ENCODE results near the gene TMA7B. TPM values are rescaled to one million over a fixed set of nuclear protein-coding genes. Genes with fewer than 3 reads are reported as not detected.

TMA7B gene
- total RNA-seq, 1 experiment from 2014 or later, result not detected

GRCh38 chr22:39989633-39990032 lies 29.4 kb downstream of the TMA7B start:
- H3K27me3 ChIP-seq (ENCODE audit: low read length), result no peaks in the 10 kb centered on the region
- H3K27ac ChIP-seq (ENCODE audit: low read length), result no peak overlapping the region
- H3K4me1 ChIP-seq (ENCODE audit: insufficient read depth, low read length), result no peaks in the 10 kb centered on the region
- DNase-seq (no peak), ATAC-seq (no peak)
- no peaks in the 10 kb centered on the region for H3K9me3 ChIP-seq (ENCODE audit: low read length)
- H3K36me3 ChIP-seq (ENCODE audit: low read depth, low read length), result no peaks in the 10 kb centered on the region
- no peaks in the 10 kb centered on the region for H4K20me1 ChIP-seq (ENCODE audit: low read length)
- TF ChIP-seq EZH2phosphoT487 (IDR thresholded peaks at IDR 0.05; ENCODE audit: borderline replicate concordance, low read length) (no peak), CTCF (conservative IDR thresholded peaks at IDR 0.05; ENCODE audit: low read depth, low read length) (no peak), EZH2 (IDR thresholded peaks at IDR 0.05; ENCODE audit: low read length, unreplicated experiment) (no peak)
- no peaks in the 10 kb centered on the region for H3K9me2 ChIP-seq (replicated peaks; ENCODE audit: low read length)
- no peak overlapping the region for H3K9ac ChIP-seq (ENCODE audit: low read length)
- no peak overlapping the region for H3K4me3 ChIP-seq (ENCODE audit: low read length)
- BruUV-seq (replicated peaks), result no TSS peak
- H3F3A ChIP-seq (ENCODE audit: low read length, unreplicated experiment), result no peaks in the 10 kb centered on the region
- CTCF ChIA-PET, result no interaction called here
- no peak overlapping the region for H3K4me2 ChIP-seq (ENCODE audit: low read length)
- POLR2A ChIA-PET (ENCODE audit: unreplicated experiment), result no interaction called here
- H2AFZ ChIP-seq (ENCODE audit: low read length), result no peak overlapping the region
- no peaks in the 10 kb centered on the region for H3K79me2 ChIP-seq (ENCODE audit: low read length)
- intact Hi-C loops (cut with micrococcal nuclease), result no loop called here

- H3K9ac ChIP-seq (ENCODE audit: low read length), result no peak overlapping the region
- no peaks in the 10 kb centered on the region for H4K20me1 ChIP-seq (ENCODE audit: low read length)
- CTCF ChIA-PET, result no interaction called here
- BruUV-seq (replicated peaks), result no TSS peak
- no peaks in the 10 kb centered on the region for H3F3A ChIP-seq (ENCODE audit: low read length, unreplicated experiment)
- DNase-seq, result no peak
- peaks cover 6% of the 10 kb centered on the region for H3K79me2 ChIP-seq (ENCODE audit: low read length)
- H3K9me2 ChIP-seq (replicated peaks; ENCODE audit: low read length), result no peaks in the 10 kb centered on the region
- no peaks in the 10 kb centered on the region for H3K36me3 ChIP-seq (ENCODE audit: low read depth, low read length)
- peaks cover under 1% of the 10 kb centered on the region; the same call in 1 of the 2 replicates for H3K4me1 ChIP-seq (ENCODE audit: insufficient read depth, low read length)
- intact Hi-C loops (cut with micrococcal nuclease), result no loop called here
- no peaks in the 10 kb centered on the region for H3K9me3 ChIP-seq (ENCODE audit: low read length)
- no peak overlapping the region for H2AFZ ChIP-seq (ENCODE audit: low read length)
- TF ChIP-seq EZH2 (IDR thresholded peaks at IDR 0.05; ENCODE audit: low read length, unreplicated experiment), result no peak
- TF ChIP-seq CTCF (conservative IDR thresholded peaks at IDR 0.05; ENCODE audit: low read depth, low read length), result no peak
- no peak for TF ChIP-seq EZH2phosphoT487 (IDR thresholded peaks at IDR 0.05; ENCODE audit: borderline replicate concordance, low read length)
- POLR2A ChIA-PET (ENCODE audit: unreplicated experiment), result interaction anchor here (0.7 kb wide), 1 partner anchor 23 kb away, joined by 4 read pairs; no protein-coding TSS in a partner anchor
- H3K27me3 ChIP-seq (ENCODE audit: low read length), result no peaks in the 10 kb centered on the region
- no peak overlapping the region for H3K4me2 ChIP-seq (ENCODE audit: low read length)
- no peak overlapping the region for H3K4me3 ChIP-seq (ENCODE audit: low read length)
- H3K27ac ChIP-seq (ENCODE audit: low read length), result no peak overlapping the region
- ATAC-seq, result no peak
Observed at GRCh38 chr22:39990686-39991085, 30.5 kb downstream of the TMA7B start.

GRCh38 chr22:39991159-39991860 lies 31.1 kb downstream of the TMA7B start:
- Histone ChIP-seq H2AFZ (ENCODE audit: low read length) (no peak overlapping the region), H3K4me1 (ENCODE audit: insufficient read depth, low read length) (peaks cover 7% of the 10 kb centered on the region; the same call in 1 of the 2 replicates), H3K79me2 (ENCODE audit: low read length) (peaks cover 12% of the 10 kb centered on the region), H4K20me1 (ENCODE audit: low read length) (0 out of 2 replicates have a peak, but pooled peaks cover 4% of the 10 kb centered on the region), H3K4me3 (ENCODE audit: low read length) (no peak overlapping the region), H3K9me2 (replicated peaks; ENCODE audit: low read length) (no peaks in the 10 kb centered on the region), H3F3A (ENCODE audit: low read length, unreplicated experiment) (no peaks in the 10 kb centered on the region), H3K9me3 (ENCODE audit: low read length) (no peaks in the 10 kb centered on the region), H3K36me3 (ENCODE audit: low read depth, low read length) (no peaks in the 10 kb centered on the region), H3K4me2 (ENCODE audit: low read length) (no peak overlapping the region), H3K27me3 (ENCODE audit: low read length) (no peaks in the 10 kb centered on the region), H3K9ac (ENCODE audit: low read length) (no peak overlapping the region), H3K27ac (ENCODE audit: low read length) (no peak overlapping the region)
- intact Hi-C loops (cut with micrococcal nuclease), result no loop called here
- ChIA-PET POLR2A (ENCODE audit: unreplicated experiment) (interaction anchor here (0.7 kb wide), 1 partner anchor 24 kb away, joined by 4 read pairs; no protein-coding TSS in a partner anchor), CTCF (no interaction called here)
- no peak for DNase-seq
- no peak for ATAC-seq
- no peak for TF ChIP-seq EZH2phosphoT487 (IDR thresholded peaks at IDR 0.05; ENCODE audit: borderline replicate concordance, low read length)
- no peak for TF ChIP-seq CTCF (conservative IDR thresholded peaks at IDR 0.05; ENCODE audit: low read depth, low read length)
- BruUV-seq (replicated peaks), result no TSS peak
